ENCODE measurements around the gene TSSK3.

The TSSK3 gene

GRCh38 chr1:32377541-32378220 lies 15.3 kb downstream of the TSSK3 start:
- no peak overlapping the region for H3K4me3 ChIP-seq (ENCODE audit: low read length)
- TF ChIP-seq CTCF (conservative IDR thresholded peaks at IDR 0.05; ENCODE audit: low read length), result no peak
- DNase-seq (ENCODE audit: low read depth), result no peak

GRCh38 chr1:32380057-32380456 lies 17.7 kb downstream of the TSSK3 start:
- TF ChIP-seq CTCF (conservative IDR thresholded peaks at IDR 0.05; ENCODE audit: low read length), result no peak
- H3K4me3 ChIP-seq (ENCODE audit: low read length), result no peak overlapping the region
- DNase-seq (ENCODE audit: low read depth), result no peak

GRCh38 chr1:32386676-32387392 lies 24.5 kb downstream of the TSSK3 start:
- TF ChIP-seq CTCF (conservative IDR thresholded peaks at IDR 0.05; ENCODE audit: low read length), result no peak

GRCh38 chr1:32388641-32389040 lies 26.3 kb downstream of the TSSK3 start:
- no peak overlapping the region for H3K4me3 ChIP-seq (ENCODE audit: low read length)
- no peak for DNase-seq (ENCODE audit: low read depth)
- TF ChIP-seq CTCF (conservative IDR thresholded peaks at IDR 0.05; ENCODE audit: low read length), result no peak

More at GRCh38 chr1:32386676-32387392, 24.5 kb downstream of the TSSK3 start:
- DNase-seq (ENCODE audit: low read depth), result no peak
- no peak overlapping the region for H3K4me3 ChIP-seq (ENCODE audit: low read length)

GRCh38 chr1:32390904-32391870 lies 28.8 kb downstream of the TSSK3 start:
- no peak for DNase-seq (ENCODE audit: low read depth)
- TF ChIP-seq CTCF (conservative IDR thresholded peaks at IDR 0.05; ENCODE audit: low read length), result no peak
- H3K4me3 ChIP-seq (ENCODE audit: low read length), result no peak overlapping the region

- no peak overlapping the region for H3K4me3 ChIP-seq (ENCODE audit: low read length)
- TF ChIP-seq CTCF (conservative IDR thresholded peaks at IDR 0.05; ENCODE audit: low read length), result no peak
- peak; percentile 12 for DNase-seq (ENCODE audit: low read depth)
These were observed 30.0 kb downstream of the TSSK3 start for GRCh38 chr1:32392325-32392724.

Measured in AG10803 (cell line).